GM19328 (cell line): ENCODE data around the gene TUBGCP3.
"Not testable (repeated sequence)": the region's sequence is repeated elsewhere in the genome, so short reads cannot be mapped to it uniquely, and the experiment has no call there.

ENCODE experiments used
- ATAC-seq: cut with Tn5 transposase; IDR thresholded peaks from one replicate; pipeline ENCODE4 v1.9.1; 2021; ENCODE audit warnings: mild to moderate bottlenecking, moderate library complexity; ENCODE audit not compliant: unreplicated experiment

TUBGCP3 gene

GRCh38 chr13:112531263-112531794 is 56.6 kb downstream of the TUBGCP3 start:
- no peak for ATAC-seq

- no peak for ATAC-seq
These were observed 57.1 kb downstream of the TUBGCP3 start for GRCh38 chr13:112530861-112531260.

- ATAC-seq, result no peak
These were observed 58.7 kb downstream of the TUBGCP3 start for GRCh38 chr13:112529216-112529615.

GRCh38 chr13:112526146-112526853 is 61.7 kb downstream of the TUBGCP3 start:
- ATAC-seq, result no peak

GRCh38 chr13:112525356-112525945 is 62.5 kb downstream of the TUBGCP3 start:
- no peak for ATAC-seq

GRCh38 chr13:112522578-112522977 is 65.4 kb downstream of the TUBGCP3 start:
- ATAC-seq, result no peak

- no peak for ATAC-seq
These were observed 66.8 kb downstream of the TUBGCP3 start for GRCh38 chr13:112521073-112521685.

- no peak for ATAC-seq
These were observed 68.4 kb downstream of the TUBGCP3 start for GRCh38 chr13:112519517-112520060.

- no peak for ATAC-seq
These were observed 71.7 kb downstream of the TUBGCP3 start for GRCh38 chr13:112516218-112516617.

- ATAC-seq, result no peak
These were observed 74.2 kb downstream of the TUBGCP3 start for GRCh38 chr13:112513761-112514160.

- no peak for ATAC-seq
These were observed 76.8 kb downstream of the TUBGCP3 start for GRCh38 chr13:112510987-112511685.

- no peak for ATAC-seq
These were observed 77.8 kb downstream of the TUBGCP3 start for GRCh38 chr13:112510002-112510780.

GRCh38 chr13:112509190-112509589 is 78.8 kb downstream of the TUBGCP3 start:
- ATAC-seq, result no peak

- ATAC-seq, result no peak
These were observed 81.9 kb downstream of the TUBGCP3 start for GRCh38 chr13:112506046-112506445.

- no peak for ATAC-seq
These were observed 91.8 kb downstream of the TUBGCP3 start for GRCh38 chr13:112496166-112496565.

GRCh38 chr13:112495465-112495864 is 92.5 kb downstream of the TUBGCP3 start:
- no peak for ATAC-seq

- no peak for ATAC-seq
These were observed 98.8 kb downstream of the TUBGCP3 start for GRCh38 chr13:112489199-112489598.

GRCh38 chr13:112488343-112489050 is 99.5 kb downstream of the TUBGCP3 start:
- not testable (repeated sequence) for ATAC-seq

GRCh38 chr13:112487127-112487517 is 100.8 kb downstream of the TUBGCP3 start:
- ATAC-seq, result no peak
